GM23338 (cell line): ENCODE data around the gene CBFA2T3. TPM values are rescaled to one million over a fixed set of nuclear protein-coding genes. Genes with fewer than 3 reads are reported as not detected.

Experiments used
- ATAC-seq: fragments of 200-7000 bp; cut with Tn5 transposase; 3 replicates; pipeline ENCODE4 v1.9.1; 2020
- DNase-seq: peaks from one replicate; pipeline ENCODE4 v3.0.0-alpha.2; 2015; ENCODE audit warnings: low spot score
- H2AFZ ChIP-seq: fragments of 200-600 bp; sonication (generic); 2 replicates; pipeline ENCODE4 v1.8.0; 2016; ENCODE audit warnings: antibody characterized with exemption, mild to moderate bottlenecking, moderate library complexity
- H3F3A ChIP-seq: fragments of 200-600 bp; sonication (generic); replicated peaks from 2 replicates; pipeline ENCODE4 v1.8.0; 2017; ENCODE audit warnings: antibody characterized with exemption, mixed run types, low read depth
- H3K27ac ChIP-seq: fragments of 200-600 bp; sonication (generic); 2 replicates; pipeline ENCODE4 v1.6.1; 2016; ENCODE audit warnings: low read depth
- H3K27me3 ChIP-seq: fragments of 200-600 bp; sonication (generic); 2 replicates; pipeline ENCODE4 v1.8.0; 2016; ENCODE audit warnings: mild to moderate bottlenecking, mixed run types, moderate library complexity; ENCODE audit not compliant: insufficient read depth
- H3K36me3 ChIP-seq: fragments of 200-600 bp; sonication (generic); 2 replicates; pipeline ENCODE4 v1.8.0; 2016; ENCODE audit warnings: mild to moderate bottlenecking; ENCODE audit not compliant: insufficient read depth
- H3K4me1 ChIP-seq: fragments of 200-600 bp; sonication (generic); 2 replicates; pipeline ENCODE4 v1.8.0; 2016; ENCODE audit warnings: mild to moderate bottlenecking, moderate library complexity; ENCODE audit not compliant: insufficient read depth
- H3K4me2 ChIP-seq: fragments of 200-600 bp; sonication (generic); 2 replicates; pipeline ENCODE4 v1.7.1; 2017; ENCODE audit warnings: mixed run types
- H3K4me3 ChIP-seq: fragments of 200-600 bp; sonication (generic); 2 replicates; pipeline ENCODE4 v1.6.1; 2016; ENCODE audit warnings: mixed run types
- H3K79me2 ChIP-seq: fragments of 200-600 bp; sonication (generic); replicated peaks from 2 replicates; pipeline ENCODE4 v1.8.0; 2017; ENCODE audit warnings: mild to moderate bottlenecking; ENCODE audit not compliant: insufficient read depth
- H3K9me2 ChIP-seq: fragments of 200-600 bp; sonication (generic); 2 replicates; pipeline ENCODE4 v1.8.0; 2017; ENCODE audit not compliant: insufficient read depth
- H4K20me1 ChIP-seq: fragments of 200-600 bp; sonication (generic); replicated peaks from 2 replicates; pipeline ENCODE4 v1.8.0; 2017; ENCODE audit warnings: mild to moderate bottlenecking; ENCODE audit not compliant: insufficient read depth
- H3K27ac Mint-ChIP-seq: 2 replicates; pipeline ENCODE4 v1.8.0; 2020; ENCODE audit warnings: inconsistent platforms, mild to moderate bottlenecking, moderate library complexity, mixed read lengths
- H3K27me3 Mint-ChIP-seq: 3 replicates; pipeline ENCODE4 v1.8.0; 2022; ENCODE audit warnings: low read depth, mild to moderate bottlenecking, moderate library complexity, mixed read lengths, inconsistent platforms; ENCODE audit not compliant: insufficient read depth, poor library complexity
- H3K36me3 Mint-ChIP-seq: 3 replicates; pipeline ENCODE4 v1.8.0; 2021; ENCODE audit warnings: low read depth, mild to moderate bottlenecking, inconsistent platforms, moderate library complexity, mixed read lengths
- H3K4me1 Mint-ChIP-seq: 3 replicates; pipeline ENCODE4 v1.8.0; 2020; ENCODE audit warnings: mild to moderate bottlenecking, inconsistent platforms, mixed read lengths
- H3K4me3 Mint-ChIP-seq: 3 replicates; pipeline ENCODE4 v1.8.0; 2021; ENCODE audit warnings: moderate library complexity, mild to moderate bottlenecking, inconsistent platforms, mixed read lengths
- H3K9me3 Mint-ChIP-seq: 3 replicates; pipeline ENCODE4 v1.8.0; 2020; ENCODE audit warnings: moderate library complexity, mild to moderate bottlenecking, inconsistent platforms, mixed read lengths
- ETS1 ChIP-seq: IDR thresholded peaks from 2 replicates; pipeline ENCODE4 v1.6.1; 2016; ENCODE audit warnings: antibody characterized with exemption
- EZH2 ChIP-seq: fragments of 200-600 bp; sonication (generic); IDR thresholded peaks from one replicate; pipeline ENCODE4 v1.8.0; 2017; ENCODE audit warnings: antibody characterized with exemption, mild to moderate bottlenecking, low read depth; ENCODE audit not compliant: unreplicated experiment
- EZH2phosphoT487 ChIP-seq: fragments of 200-600 bp; sonication (generic); IDR thresholded peaks from one replicate; pipeline ENCODE4 v1.8.1; 2018; ENCODE audit warnings: antibody characterized with exemption; ENCODE audit not compliant: unreplicated experiment
- JUNB ChIP-seq: IDR thresholded peaks from one replicate; pipeline ENCODE4 v1.6.1; 2016; ENCODE audit warnings: antibody characterized with exemption; ENCODE audit not compliant: unreplicated experiment
- POLR2AphosphoS5 ChIP-seq: IDR thresholded peaks from 2 replicates; pipeline ENCODE4 v1.6.1; 2016; ENCODE audit warnings: antibody characterized with exemption, low read depth
- ZNF331 ChIP-seq: fragments of 250-450 bp; sonication (Bioruptor Pico); IDR thresholded peaks from 2 replicates; pipeline ENCODE4 v1.5.0; 2020; ENCODE audit warnings: low read depth, mild to moderate bottlenecking, moderate library complexity
- polyA plus RNA-seq: library from polyadenylated mRNA; unstranded; fragments of >200 nt; fragmentation: Nextera tagmentation; extraction: Ambion mirVana; gene quantifications from 2 replicates; pipeline ENCODE4 v1.2.1, GENCODE V29; 2016
- total RNA-seq: library from RNA; depleted of rRNA; stranded (reverse); fragments of >200 nt; shearing (Covaris generic); gene quantifications from 2 replicates; pipeline ENCODE4 v1.2.3, GENCODE V29; 2014
- TF ChIP-seq, protein P1 (sequence below): IDR thresholded peaks from one replicate; pipeline ENCODE4 v1.6.1; 2018; ENCODE audit warnings: antibody characterized with exemption; ENCODE audit not compliant: unreplicated experiment
- TF ChIP-seq, protein P2 (sequence below), 2 experiments: fragments of 200-600 bp in 1 of 2; sonication (generic) in 1 of 2; conservative IDR thresholded peaks; 2 replicates each; pipeline versions ENCODE4 v1.5.1 to v1.6.1; 2016 to 2017; ENCODE audit warnings: antibody characterized with exemption in 2 of 2, low read depth in 2 of 2, mild to moderate bottlenecking in 2 of 2, moderate library complexity in 1 of 2

Gene CBFA2T3
- total and polyA plus RNA-seq, 2 experiments from 2014 or later, result 0.87 to 1.5 TPM

- ATAC-seq (no peak), DNase-seq (no peak)
- Mint-ChIP-seq H3K27ac (no peak overlapping the region), H3K4me1 (no peaks in the 10 kb centered on the region), H3K9me3 (no peaks in the 10 kb centered on the region; the same call in 2 of the 3 replicates), H3K27me3 (peaks cover 4% of the 10 kb centered on the region), H3K4me3 (no peak overlapping the region), H3K36me3 (no peaks in the 10 kb centered on the region)
- no peak overlapping the region for H3K4me3 ChIP-seq
- no peaks in the 10 kb centered on the region for H4K20me1 ChIP-seq
- H2AFZ ChIP-seq, result no peak overlapping the region
- no peak for TF ChIP-seq ZNF331 (CRISPR knock-in tag)
- TF ChIP-seq, protein P1, sequence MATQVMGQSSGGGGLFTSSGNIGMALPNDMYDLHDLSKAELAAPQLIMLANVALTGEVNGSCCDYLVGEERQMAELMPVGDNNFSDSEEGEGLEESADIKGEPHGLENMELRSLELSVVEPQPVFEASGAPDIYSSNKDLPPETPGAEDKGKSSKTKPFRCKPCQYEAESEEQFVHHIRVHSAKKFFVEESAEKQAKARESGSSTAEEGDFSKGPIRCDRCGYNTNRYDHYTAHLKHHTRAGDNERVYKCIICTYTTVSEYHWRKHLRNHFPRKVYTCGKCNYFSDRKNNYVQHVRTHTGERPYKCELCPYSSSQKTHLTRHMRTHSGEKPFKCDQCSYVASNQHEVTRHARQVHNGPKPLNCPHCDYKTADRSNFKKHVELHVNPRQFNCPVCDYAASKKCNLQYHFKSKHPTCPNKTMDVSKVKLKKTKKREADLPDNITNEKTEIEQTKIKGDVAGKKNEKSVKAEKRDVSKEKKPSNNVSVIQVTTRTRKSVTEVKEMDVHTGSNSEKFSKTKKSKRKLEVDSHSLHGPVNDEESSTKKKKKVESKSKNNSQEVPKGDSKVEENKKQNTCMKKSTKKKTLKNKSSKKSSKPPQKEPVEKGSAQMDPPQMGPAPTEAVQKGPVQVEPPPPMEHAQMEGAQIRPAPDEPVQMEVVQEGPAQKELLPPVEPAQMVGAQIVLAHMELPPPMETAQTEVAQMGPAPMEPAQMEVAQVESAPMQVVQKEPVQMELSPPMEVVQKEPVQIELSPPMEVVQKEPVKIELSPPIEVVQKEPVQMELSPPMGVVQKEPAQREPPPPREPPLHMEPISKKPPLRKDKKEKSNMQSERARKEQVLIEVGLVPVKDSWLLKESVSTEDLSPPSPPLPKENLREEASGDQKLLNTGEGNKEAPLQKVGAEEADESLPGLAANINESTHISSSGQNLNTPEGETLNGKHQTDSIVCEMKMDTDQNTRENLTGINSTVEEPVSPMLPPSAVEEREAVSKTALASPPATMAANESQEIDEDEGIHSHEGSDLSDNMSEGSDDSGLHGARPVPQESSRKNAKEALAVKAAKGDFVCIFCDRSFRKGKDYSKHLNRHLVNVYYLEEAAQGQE, result no peak
- TF ChIP-seq EZH2phosphoT487, result no peak
- no peak for TF ChIP-seq JUNB
- TF ChIP-seq EZH2, result no peak
- TF ChIP-seq, protein P2, sequence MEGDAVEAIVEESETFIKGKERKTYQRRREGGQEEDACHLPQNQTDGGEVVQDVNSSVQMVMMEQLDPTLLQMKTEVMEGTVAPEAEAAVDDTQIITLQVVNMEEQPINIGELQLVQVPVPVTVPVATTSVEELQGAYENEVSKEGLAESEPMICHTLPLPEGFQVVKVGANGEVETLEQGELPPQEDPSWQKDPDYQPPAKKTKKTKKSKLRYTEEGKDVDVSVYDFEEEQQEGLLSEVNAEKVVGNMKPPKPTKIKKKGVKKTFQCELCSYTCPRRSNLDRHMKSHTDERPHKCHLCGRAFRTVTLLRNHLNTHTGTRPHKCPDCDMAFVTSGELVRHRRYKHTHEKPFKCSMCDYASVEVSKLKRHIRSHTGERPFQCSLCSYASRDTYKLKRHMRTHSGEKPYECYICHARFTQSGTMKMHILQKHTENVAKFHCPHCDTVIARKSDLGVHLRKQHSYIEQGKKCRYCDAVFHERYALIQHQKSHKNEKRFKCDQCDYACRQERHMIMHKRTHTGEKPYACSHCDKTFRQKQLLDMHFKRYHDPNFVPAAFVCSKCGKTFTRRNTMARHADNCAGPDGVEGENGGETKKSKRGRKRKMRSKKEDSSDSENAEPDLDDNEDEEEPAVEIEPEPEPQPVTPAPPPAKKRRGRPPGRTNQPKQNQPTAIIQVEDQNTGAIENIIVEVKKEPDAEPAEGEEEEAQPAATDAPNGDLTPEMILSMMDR (conservative IDR thresholded peaks at IDR 0.05; ENCODE audit: low read depth in 2 of 2), result no peak
- no peak overlapping the region for H3K4me2 ChIP-seq
- H3K27me3 ChIP-seq, result no peaks in the 10 kb centered on the region
- H3K4me1 ChIP-seq, result no peaks in the 10 kb centered on the region
- H3K36me3 ChIP-seq, result no peaks in the 10 kb centered on the region
- no peaks in the 10 kb centered on the region for H3K9me2 ChIP-seq
- no peaks in the 10 kb centered on the region for H3K79me2 ChIP-seq
- H3F3A ChIP-seq, result no peaks in the 10 kb centered on the region
- H3K27ac ChIP-seq, result no peak overlapping the region
These were observed 48.6 kb upstream of the CBFA2T3 start for GRCh38 chr16:89025636-89026035.

DNA sequence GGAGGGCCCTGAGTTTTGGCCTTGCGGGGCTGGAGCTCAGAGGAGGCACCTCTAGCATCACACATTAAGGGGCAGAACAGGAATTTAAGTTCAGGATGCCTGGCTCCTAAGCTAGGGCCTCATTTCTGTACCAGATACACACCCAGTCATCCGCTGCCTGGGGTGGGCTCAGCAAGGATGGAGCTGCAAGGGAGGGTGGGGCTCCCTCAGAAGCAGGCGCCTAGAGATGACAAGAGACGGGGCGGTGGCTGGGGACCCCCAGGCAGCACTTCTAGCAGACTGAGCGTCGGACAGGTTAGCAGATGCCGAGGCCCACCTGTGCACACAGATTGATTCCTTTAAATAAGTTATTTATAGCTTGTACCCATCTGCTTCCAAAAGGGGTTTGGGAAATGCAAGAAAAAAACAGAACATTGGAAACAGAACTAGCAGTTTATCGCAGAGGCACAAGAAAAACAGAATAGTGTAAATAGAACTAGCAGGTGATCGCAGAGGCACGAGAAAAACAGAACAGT lies 47.6 kb upstream of the CBFA2T3 start:
- no peaks in the 10 kb centered on the region for H3K79me2 ChIP-seq
- 0 out of 3 replicates have a peak, but pooled peaks cover 2% of the 10 kb centered on the region for H3K4me1 Mint-ChIP-seq
- H3K27ac ChIP-seq, result no peak overlapping the region
- no peaks in the 10 kb centered on the region for H3F3A ChIP-seq
- H3K4me3 Mint-ChIP-seq, result no peak overlapping the region
- H3K4me2 ChIP-seq, result no peak overlapping the region
- H3K36me3 Mint-ChIP-seq, result no peaks in the 10 kb centered on the region
- no peaks in the 10 kb centered on the region for H4K20me1 ChIP-seq
- peaks cover 4% of the 10 kb centered on the region for H3K27me3 Mint-ChIP-seq
- H3K27ac Mint-ChIP-seq, result no peak overlapping the region
- H2AFZ ChIP-seq, result no peak overlapping the region
- no peaks in the 10 kb centered on the region for H3K36me3 ChIP-seq
- DNase-seq (no peak), ATAC-seq (no peak)
- no peaks in the 10 kb centered on the region for H3K27me3 ChIP-seq
- no peak overlapping the region for H3K4me3 ChIP-seq
- no peaks in the 10 kb centered on the region; the same call in 2 of the 3 replicates for H3K9me3 Mint-ChIP-seq
- H3K9me2 ChIP-seq, result no peaks in the 10 kb centered on the region
- H3K4me1 ChIP-seq, result no peaks in the 10 kb centered on the region
- TF ChIP-seq POLR2AphosphoS5 (no peak), EZH2 (no peak), ETS1 (no peak)
- TF ChIP-seq, protein P2 (conservative IDR thresholded peaks at IDR 0.05; ENCODE audit: low read depth in 2 of 2), result no peak
- TF ChIP-seq, protein P1, result no peak
